HG02759 (cell line): ENCODE measurements around the gene EFNB2.

Experiments used
- ATAC-seq: cut with Tn5 transposase; IDR thresholded peaks from one replicate; pipeline ENCODE4 v1.9.1; 2021; ENCODE audit warnings: mild to moderate bottlenecking, moderate library complexity; ENCODE audit not compliant: unreplicated experiment

EFNB2 gene, protein sequence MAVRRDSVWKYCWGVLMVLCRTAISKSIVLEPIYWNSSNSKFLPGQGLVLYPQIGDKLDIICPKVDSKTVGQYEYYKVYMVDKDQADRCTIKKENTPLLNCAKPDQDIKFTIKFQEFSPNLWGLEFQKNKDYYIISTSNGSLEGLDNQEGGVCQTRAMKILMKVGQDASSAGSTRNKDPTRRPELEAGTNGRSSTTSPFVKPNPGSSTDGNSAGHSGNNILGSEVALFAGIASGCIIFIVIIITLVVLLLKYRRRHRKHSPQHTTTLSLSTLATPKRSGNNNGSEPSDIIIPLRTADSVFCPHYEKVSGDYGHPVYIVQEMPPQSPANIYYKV

DNA sequence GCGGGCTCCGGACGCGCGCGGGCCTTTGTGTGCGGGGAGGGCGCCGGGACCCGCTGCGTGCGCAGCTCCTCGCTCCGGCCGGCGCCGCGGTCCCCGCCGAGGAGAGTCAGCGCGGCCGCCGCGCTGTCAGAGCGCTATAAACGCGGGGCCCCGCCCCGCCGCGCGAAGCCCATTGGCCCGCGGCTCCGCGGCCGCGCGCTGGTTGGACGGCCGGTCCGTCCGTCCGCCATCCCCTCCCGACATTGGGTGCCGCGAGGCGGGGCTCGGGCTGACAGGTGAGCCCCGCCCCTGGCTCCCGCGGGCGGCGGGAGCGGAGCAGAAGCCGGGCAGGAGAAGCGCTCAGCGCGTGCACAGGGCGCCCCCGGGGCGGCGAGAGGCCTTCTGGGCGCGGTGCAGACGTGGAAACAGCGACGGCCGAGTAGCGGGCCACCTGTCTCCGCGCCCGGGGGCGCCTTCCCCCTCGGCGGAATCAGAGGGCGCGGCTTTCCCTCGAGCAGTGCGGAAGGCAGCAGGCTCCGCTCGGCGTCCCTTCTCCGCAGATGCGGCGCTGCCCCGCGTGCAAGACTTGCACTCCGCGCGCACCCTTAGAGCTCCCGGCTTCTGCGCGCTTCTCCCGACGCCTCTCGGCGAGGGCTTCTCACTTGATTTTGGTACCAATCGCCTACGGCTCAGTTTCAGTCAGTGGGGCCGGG is at the start of gene EFNB2:
EFNB2 (minus strand) TSS at position 111 of the 692 bp plus-strand sequence. CDS start 698 bp downstream, outside the sequence.
- peak; percentile 94 for ATAC-seq

- ATAC-seq, result no peak
These were observed 45.8 kb upstream of the EFNB2 start for GRCh38 chr13:106581225-106581624.

DNA sequence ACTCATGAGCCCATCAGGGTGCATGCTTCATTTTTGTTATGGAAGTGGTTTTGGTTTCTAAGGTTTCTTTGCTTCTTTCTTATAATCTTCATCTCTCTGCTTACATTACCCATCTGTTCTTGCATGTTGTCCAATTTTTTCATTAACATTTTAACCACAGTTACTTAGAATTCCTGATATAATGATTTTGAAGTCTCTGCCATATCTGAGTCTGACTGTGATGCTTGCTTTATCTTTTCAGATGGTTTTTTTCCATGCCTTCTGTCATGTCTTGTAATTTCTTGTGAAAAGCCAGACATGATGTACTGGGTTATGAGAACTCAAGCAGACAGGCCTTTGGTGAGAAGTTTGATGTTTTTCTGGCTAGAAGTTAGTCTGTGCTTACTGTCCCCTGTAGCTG is 40.4 kb upstream of the EFNB2 start:
- ATAC-seq, result no peak

- no peak for ATAC-seq
These were observed 38.4 kb upstream of the EFNB2 start for GRCh38 chr13:106573868-106574267.

- no peak for ATAC-seq
These were observed 37.9 kb upstream of the EFNB2 start for GRCh38 chr13:106573284-106573846.

- peak; percentile 17 for ATAC-seq
These were observed 34.9 kb upstream of the EFNB2 start for GRCh38 chr13:106570299-106570852.

DNA sequence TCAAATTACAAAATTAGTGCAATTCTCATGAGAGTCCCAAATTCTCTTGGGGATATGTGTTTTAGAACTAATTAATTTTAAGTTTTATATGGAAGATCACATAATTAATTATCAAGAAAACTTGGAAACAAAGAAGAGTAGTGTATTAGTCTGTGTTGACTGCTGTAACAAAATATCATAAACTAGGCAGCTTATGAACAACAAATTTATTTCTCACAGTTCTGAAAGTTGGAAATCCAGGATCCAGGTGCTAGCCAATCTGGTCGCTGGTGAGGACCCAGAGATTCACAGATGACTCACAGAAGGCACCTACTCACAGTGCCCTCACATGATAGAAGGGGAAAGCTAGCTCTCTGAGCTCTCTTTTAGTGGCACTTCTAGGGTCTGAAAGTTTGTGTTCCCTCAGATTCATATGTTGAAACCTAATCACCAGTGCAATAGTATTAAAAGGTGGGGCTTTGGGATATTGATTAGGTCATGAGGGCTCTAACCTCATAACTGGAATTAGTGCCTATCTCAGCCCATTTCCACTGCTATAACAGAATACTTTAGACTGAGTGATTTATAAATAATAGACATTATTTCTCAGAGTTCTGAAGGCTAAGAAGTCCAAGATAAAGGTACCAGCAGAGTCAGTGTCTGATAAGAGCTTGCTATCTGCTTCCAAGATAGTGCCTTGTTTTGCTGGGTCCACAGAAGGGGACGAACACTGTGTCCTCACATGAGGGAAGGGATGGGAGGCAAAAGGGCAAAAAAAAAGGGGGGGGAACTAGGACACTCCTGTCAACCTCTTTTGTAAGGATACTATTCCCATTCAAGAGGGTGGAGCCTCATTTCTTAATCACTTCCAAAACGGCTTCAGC is 34.0 kb upstream of the EFNB2 start:
- no peak for ATAC-seq

DNA sequence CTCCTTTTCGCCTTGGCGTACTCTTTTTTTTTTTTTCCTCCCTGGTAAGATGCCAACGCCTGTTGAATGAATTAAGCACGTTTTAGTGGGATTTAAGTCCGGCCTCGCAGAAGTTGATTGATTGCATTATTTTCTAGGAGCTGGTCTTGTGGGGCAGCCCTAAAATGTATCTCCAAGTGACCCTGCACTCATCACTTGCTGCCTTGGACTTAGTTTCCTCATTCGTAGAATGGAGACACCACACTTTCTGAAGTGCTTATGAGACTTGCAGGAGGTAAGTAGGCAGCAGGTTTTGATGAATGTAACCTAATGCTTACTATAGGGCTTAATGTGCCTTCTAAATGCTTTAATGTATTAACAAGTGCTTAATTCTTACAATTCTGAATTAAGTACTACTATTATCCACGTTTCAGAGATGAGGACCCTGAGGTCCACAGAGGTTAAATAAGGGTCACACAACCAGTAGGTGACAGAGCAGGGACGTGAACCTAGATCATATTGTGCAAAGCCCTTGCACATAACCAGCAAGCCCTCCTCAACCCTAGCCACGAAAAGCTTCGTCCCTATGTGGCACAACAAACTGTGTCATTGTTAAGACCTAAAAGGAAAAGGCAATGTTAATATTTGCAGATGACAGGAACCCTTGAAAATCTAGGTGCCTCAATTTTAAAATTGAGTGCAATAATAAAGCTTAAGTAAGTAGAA is 33.0 kb upstream of the EFNB2 start:
- ATAC-seq, result peak; percentile 29

DNA sequence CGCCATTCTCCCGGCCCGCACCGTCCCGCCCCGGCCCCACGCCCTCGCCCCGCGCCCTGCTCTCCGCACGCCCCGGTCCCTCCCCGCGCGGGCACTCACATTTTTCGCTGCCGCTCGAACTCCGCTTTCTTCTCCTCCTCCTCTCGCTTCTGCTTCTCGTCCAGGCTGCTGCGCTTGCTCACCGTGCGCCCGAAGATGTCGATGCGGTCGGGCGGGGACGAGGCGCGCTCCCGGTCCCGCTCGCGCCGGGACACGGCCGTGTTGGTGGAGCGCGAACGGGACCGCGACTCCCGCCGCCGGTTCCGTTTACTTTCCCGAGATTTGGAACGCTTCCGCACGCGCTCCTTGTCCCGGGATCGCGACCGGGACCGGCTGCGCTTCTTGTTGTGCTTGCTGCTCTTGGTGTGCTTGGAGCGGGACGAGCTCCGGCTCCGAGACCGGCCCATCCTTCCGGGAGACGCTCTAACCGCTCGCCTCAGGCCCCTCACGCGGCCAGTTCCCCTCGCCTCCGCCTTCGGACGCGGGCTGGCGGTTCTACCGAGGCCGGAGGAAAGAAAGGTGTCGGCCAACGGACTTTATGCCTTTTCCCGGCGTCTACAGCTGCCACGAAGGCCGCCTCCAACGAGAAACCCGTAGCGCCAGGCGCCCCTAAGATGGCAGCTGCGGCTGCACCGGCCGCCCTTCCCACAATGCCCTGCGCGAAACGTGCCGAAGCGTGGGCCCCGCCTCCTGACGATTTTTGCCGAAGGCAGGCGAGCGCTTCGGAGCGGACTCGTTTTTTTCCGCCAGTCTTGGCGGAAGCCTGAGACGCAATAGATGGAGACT is 32.2 kb upstream of the EFNB2 start, which contains the start of gene ARGLU1:
ARGLU1 (minus strand) TSS at position 664 of the 825 bp plus-strand sequence; CDS start at position 446, 218 bp downstream.
- ATAC-seq, result peak; percentile 70

DNA sequence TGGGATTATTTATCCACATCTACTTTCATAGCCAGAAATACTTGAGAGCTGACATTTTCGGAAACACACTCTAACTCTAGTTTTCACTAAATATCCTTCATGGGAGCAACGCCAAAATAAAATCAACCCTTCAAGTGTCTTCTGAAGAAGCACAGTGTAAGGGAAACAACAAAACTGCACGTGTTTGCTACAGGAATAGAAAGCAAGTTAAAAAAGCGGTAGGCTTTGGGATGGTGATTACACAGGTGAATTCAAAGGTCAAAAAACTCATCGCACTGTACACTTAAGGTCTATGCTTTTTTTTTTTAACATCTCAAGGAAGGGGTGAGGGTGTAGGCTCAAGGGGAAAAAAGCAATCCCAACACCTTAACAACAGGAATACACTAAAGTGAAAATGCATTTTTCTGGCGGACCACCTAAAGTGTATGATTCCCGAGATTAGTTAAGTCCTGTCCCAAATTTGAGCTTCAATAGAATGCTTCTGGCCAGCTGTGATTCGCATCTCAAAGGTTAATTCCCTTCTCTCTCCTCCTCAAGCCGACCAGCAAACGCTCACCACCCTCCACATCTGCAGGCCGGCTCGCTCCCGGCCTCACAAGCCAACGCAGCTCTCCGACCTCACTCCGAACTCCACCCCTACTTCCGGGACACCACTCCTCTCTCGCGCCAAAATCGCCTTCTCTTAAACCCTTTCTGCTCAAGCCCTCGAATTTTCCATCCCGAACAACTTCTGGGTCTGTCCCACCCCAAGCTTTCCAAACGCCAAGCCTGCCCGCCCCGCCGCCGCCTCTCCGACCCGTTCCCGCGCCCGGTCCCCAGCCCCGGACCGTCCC is 31.4 kb upstream of the EFNB2 start:
- peak; percentile 48 for ATAC-seq

GRCh38 chr13:106565127-106565775 is 29.8 kb upstream of the EFNB2 start:
- ATAC-seq, result no peak

GRCh38 chr13:106562301-106562700 is 26.8 kb upstream of the EFNB2 start:
- ATAC-seq, result no peak

- peak; percentile 87 for ATAC-seq
These were observed 26.2 kb upstream of the EFNB2 start for GRCh38 chr13:106561551-106562170.

DNA sequence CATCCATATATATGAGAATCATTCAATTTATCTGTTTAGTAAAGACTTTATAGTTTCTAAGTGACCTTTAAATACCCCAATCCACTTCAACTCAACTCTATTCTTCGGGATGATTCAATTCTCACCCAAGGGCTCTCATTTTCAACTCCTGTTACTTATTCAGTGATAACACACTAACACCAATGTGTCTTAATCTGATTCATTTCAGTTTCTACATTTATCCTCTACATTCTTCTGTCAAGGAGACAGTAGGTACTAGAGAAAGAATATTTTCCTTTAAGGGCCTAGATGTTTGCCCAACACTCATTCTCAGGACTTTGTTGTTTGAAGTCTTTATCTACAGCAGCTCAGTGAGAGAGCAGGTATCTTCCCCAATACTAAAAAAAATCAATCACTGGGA is 25.4 kb upstream of the EFNB2 start:
- peak; percentile 44 for ATAC-seq

GRCh38 chr13:106558527-106558926 is 23.1 kb upstream of the EFNB2 start:
- no peak for ATAC-seq

- no peak for ATAC-seq
These were observed 20.3 kb upstream of the EFNB2 start for GRCh38 chr13:106555631-106556328.

DNA sequence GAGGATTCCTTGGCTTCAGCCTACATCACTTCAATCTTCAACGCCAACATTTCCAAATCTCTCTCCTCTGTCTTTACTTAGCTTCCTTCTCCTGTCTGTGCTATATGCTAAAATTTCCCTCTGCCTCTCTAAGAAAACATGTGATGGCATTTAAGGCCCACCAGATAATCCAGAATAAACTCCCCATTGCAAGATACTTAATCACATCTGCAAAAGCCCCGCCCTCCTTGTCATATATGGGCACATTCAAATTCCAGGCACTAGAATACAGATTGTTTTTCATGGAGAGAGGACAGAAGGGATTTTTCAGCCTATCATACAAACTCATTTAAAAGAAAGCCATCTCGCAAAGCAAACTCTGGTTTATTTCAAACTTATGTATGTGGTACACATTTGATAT is 16.3 kb upstream of the EFNB2 start:
- no peak for ATAC-seq
